HL-60 (cell line): ENCODE data around the gene IRS1.

Source experiments
- DNase-seq, 2 experiments: peaks; one replicate each; pipeline ENCODE4 v3.0.0-alpha.2; 2010 to 2020; ENCODE audit warnings: low read depth in 1 of 2, low spot score in 1 of 2
- H3K27ac ChIP-seq: fragments of 250-450 bp; sonication (Bioruptor Pico); replicated peaks from 2 replicates; pipeline ENCODE4 v1.5.1; 2020; ENCODE audit warnings: mild to moderate bottlenecking, moderate library complexity
- H3K27me3 ChIP-seq: fragments of 250-450 bp; sonication (Bioruptor Pico); 2 replicates; pipeline ENCODE4 v1.5.1; 2021; ENCODE audit warnings: mild to moderate bottlenecking, moderate library complexity; ENCODE audit not compliant: insufficient read depth, poor library complexity, severe bottlenecking
- H3K4me3 ChIP-seq: replicated peaks from 2 replicates; pipeline ENCODE4 v1.5.1; 2011; ENCODE audit warnings: mild to moderate bottlenecking, control low read depth, low read length; ENCODE audit not compliant: insufficient read depth
- GABPA ChIP-seq: IDR thresholded peaks from 2 replicates; pipeline ENCODE4 v1.6.1; 2012; ENCODE audit warnings: low read depth
- POLR2AphosphoS5 ChIP-seq: IDR thresholded peaks from 2 replicates; pipeline ENCODE4 v1.6.1; 2012; ENCODE audit warnings: low read depth
- SPI1 ChIP-seq: IDR thresholded peaks from 2 replicates; pipeline ENCODE4 v1.6.1; 2012; ENCODE audit warnings: low read depth, mild to moderate bottlenecking, borderline replicate concordance
- TF ChIP-seq, protein P1 (sequence below): IDR thresholded peaks from 2 replicates; pipeline ENCODE4 v1.6.1; 2012; ENCODE audit warnings: low read depth; ENCODE audit not compliant: insufficient replicate concordance
- TF ChIP-seq, protein P2 (sequence below): IDR thresholded peaks from one replicate; pipeline ENCODE4 v1.5.1; 2011; ENCODE audit warnings: low read length, control low read depth, inconsistent platforms; ENCODE audit not compliant: insufficient read depth

The IRS1 gene

DNA sequence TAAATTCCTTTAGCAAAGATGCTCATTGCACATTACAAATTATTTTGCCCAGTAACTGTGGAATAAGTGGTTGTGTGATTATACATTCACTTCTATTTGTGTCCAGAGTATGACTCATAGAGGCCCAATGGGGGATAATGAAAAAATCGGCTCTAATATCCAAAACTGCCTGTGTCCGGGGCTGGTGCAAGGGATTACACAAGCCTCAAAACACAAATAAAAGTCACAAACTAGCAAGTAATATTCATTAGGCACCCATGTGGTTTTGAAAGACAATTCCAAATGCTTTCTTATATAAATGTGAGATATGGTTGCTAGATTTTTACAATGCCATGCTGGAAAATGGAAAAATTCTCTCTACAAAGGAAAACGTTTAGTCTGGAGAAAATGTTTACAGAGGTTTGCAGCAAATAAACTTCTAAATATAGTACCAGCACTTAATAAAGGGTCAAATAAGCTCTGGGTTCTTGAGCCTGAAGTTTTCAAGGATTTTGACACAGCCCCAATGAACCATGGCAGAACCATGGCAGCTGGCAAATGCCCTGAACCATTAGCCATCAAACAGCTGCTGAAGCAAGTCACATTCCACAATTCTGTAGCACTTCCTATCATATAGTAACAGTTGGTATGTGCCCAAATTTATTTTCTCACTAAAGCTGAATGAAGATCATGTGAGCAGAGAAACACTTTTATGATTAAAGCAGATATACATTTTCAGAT is 40.5 kb downstream of the IRS1 start:
- H3K27ac ChIP-seq = no peak overlapping the region
- TF ChIP-seq SPI1 (no peak), POLR2AphosphoS5 (no peak), GABPA (no peak)
- TF ChIP-seq, protein P1, sequence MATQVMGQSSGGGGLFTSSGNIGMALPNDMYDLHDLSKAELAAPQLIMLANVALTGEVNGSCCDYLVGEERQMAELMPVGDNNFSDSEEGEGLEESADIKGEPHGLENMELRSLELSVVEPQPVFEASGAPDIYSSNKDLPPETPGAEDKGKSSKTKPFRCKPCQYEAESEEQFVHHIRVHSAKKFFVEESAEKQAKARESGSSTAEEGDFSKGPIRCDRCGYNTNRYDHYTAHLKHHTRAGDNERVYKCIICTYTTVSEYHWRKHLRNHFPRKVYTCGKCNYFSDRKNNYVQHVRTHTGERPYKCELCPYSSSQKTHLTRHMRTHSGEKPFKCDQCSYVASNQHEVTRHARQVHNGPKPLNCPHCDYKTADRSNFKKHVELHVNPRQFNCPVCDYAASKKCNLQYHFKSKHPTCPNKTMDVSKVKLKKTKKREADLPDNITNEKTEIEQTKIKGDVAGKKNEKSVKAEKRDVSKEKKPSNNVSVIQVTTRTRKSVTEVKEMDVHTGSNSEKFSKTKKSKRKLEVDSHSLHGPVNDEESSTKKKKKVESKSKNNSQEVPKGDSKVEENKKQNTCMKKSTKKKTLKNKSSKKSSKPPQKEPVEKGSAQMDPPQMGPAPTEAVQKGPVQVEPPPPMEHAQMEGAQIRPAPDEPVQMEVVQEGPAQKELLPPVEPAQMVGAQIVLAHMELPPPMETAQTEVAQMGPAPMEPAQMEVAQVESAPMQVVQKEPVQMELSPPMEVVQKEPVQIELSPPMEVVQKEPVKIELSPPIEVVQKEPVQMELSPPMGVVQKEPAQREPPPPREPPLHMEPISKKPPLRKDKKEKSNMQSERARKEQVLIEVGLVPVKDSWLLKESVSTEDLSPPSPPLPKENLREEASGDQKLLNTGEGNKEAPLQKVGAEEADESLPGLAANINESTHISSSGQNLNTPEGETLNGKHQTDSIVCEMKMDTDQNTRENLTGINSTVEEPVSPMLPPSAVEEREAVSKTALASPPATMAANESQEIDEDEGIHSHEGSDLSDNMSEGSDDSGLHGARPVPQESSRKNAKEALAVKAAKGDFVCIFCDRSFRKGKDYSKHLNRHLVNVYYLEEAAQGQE = no peak
- no peak overlapping the region for H3K4me3 ChIP-seq
- DNase-seq = no peak
- no peaks in the 10 kb centered on the region for H3K27me3 ChIP-seq

DNA sequence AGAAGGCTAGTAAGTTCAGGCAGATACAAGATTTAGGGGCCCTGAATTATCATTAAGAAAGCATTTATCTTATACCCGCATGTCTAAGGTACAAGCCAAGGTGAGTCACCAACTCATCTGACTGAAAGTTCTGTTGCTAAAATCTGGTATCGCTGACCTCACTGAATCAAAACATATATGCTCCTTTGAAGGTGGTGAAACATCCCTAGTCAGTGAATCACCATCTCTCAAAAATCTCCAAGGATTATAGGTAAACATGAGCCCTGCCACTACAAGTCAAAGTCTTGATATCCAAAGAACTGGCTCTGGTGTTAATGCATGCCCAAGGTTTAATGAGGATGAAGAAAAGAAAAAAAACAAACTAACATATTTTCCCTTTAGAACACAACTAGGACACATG is 43.5 kb downstream of the IRS1 start:
- no peak for TF ChIP-seq POLR2AphosphoS5
- TF ChIP-seq GABPA = no peak
- TF ChIP-seq, protein P1 = no peak
- TF ChIP-seq, protein P2, sequence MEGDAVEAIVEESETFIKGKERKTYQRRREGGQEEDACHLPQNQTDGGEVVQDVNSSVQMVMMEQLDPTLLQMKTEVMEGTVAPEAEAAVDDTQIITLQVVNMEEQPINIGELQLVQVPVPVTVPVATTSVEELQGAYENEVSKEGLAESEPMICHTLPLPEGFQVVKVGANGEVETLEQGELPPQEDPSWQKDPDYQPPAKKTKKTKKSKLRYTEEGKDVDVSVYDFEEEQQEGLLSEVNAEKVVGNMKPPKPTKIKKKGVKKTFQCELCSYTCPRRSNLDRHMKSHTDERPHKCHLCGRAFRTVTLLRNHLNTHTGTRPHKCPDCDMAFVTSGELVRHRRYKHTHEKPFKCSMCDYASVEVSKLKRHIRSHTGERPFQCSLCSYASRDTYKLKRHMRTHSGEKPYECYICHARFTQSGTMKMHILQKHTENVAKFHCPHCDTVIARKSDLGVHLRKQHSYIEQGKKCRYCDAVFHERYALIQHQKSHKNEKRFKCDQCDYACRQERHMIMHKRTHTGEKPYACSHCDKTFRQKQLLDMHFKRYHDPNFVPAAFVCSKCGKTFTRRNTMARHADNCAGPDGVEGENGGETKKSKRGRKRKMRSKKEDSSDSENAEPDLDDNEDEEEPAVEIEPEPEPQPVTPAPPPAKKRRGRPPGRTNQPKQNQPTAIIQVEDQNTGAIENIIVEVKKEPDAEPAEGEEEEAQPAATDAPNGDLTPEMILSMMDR = no peak
- TF ChIP-seq SPI1 = no peak
- Histone ChIP-seq H3K27ac (no peak overlapping the region), H3K4me3 (no peak overlapping the region), H3K27me3 (no peaks in the 10 kb centered on the region)
- DNase-seq = no peak

DNA sequence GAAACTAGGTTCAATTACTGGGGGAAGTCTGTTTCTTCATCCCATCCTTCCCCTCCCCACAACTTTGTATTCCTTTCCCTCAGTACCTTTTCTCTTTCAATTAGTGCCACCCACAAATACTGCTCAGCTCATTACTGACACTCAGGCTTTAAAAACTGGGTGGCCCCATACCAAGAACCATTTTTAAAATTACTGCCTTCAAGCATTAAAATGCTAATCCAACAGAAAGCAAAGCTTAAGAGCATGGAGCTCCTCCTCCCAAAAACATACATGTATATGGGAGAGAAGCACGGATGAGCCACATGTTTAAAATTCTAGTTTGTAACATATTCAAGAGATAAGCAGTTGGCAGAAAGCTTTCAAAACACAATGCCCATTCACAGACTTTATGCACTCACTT is 44.0 kb downstream of the IRS1 start:
- H3K4me3 ChIP-seq = no peak overlapping the region
- H3K27me3 ChIP-seq = no peaks in the 10 kb centered on the region
- H3K27ac ChIP-seq = no peak overlapping the region
- TF ChIP-seq, protein P1 = no peak
- TF ChIP-seq, protein P2 = no peak
- TF ChIP-seq SPI1 = no peak
- TF ChIP-seq POLR2AphosphoS5 = no peak
- no peak for TF ChIP-seq GABPA
- no peak for DNase-seq
